ENCODE measurements around the gene CRYL1. TPM values are rescaled to one million over a fixed set of nuclear protein-coding genes. Genes with fewer than 3 reads are reported as not detected.

The CRYL1 gene
- total and polyA plus RNA-seq, 2 of the 13 experiments (the other 11 are each of a cell fraction or from before 2014, with no cell fraction given), result 57.2 to 115 TPM

- TF ChIP-seq ZNF142 (CRISPR knock-in tag; IDR thresholded peaks at IDR 0.05), result no peak
- no peak for TF ChIP-seq NFIB (CRISPR knock-in tag; IDR thresholded peaks at IDR 0.05; ENCODE audit: borderline replicate concordance)
- no peak for TF ChIP-seq DZIP1 (CRISPR knock-in tag; IDR thresholded peaks at IDR 0.05)
- TF ChIP-seq ZNF18 (CRISPR knock-in tag; IDR thresholded peaks at IDR 0.05; ENCODE audit: insufficient replicate concordance), result no peak
These were observed 135.0 kb downstream of the CRYL1 start (continued) for GRCh38 chr13:20390526-20391175.

Data from HepG2 (cell line).